GM18519 (cell line): ENCODE results near the gene WHRN.

Source experiments
- ATAC-seq: cut with Tn5 transposase; IDR thresholded peaks from one replicate; pipeline ENCODE4 v1.9.1; 2021; ENCODE audit warnings: mild to moderate bottlenecking, moderate library complexity; ENCODE audit not compliant: unreplicated experiment, low FRiP score

Gene WHRN

DNA sequence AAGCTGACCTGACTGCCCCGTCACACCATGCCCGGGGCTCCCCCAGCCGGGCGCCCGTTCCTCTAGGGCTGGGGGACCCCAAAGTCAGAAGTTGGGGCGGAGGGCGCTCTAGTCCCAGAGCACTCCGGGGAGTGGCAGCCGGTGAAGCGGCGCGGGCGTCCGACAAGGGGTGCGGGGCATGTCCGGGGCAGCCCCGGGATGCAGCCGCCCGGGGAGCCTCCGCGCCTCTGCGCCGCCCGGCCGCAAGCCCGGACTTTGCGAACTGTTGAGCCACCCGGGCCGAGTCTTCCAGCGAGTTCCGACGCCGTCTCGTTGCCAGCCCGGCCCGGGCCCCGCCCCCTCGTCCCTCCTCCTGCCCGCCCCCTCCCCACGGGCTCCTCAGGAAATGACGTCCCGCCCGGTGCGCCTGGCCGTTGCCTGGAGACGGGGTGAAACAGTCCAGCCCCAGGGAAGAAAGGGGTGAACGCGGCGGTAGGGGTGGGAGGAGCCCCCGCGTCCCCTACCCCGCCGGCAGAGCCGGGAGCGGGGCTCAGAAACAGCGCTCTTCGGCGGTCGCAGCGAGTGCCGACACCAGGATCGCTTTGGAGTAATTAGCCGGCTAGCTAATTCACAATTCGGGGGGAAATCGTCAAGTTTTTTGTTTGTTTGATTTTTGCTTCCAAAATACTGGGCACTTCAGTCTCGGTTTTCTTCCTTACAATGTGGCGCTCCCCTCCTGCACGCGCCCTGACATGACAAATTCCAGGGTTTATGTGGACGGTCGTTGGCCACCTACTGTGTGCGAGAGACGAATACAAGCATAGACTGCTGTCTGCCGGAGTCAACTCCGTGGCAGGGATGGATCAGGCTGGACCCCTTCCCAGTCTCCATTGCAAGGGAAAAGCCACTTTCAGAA lies at the start of gene WHRN:
TSS of gene WHRN (minus strand) at position 287 of the 895 bp plus-strand sequence. CDS start 672 bp downstream, outside the sequence.
- no peak for ATAC-seq

DNA sequence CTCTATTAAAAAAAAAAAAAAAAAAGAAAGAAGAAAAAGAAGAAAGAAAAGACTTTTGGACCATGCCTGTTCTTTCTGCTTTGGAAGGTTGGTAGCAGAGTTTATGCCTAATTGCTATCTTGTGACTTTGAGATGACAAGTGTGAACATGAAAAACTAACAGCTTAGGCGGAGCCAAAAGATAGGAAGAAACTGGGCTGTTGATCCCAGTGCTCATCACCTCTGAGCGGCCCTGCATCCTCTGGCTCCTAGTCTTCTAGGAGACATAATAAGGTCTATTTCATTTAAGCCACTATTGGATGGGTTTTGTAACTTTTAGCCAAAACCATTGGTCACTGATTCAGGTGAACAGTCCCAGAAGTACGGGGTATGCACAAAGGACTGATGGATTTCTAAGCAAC lies 47.9 kb upstream of the WHRN start:
- no peak for ATAC-seq

DNA sequence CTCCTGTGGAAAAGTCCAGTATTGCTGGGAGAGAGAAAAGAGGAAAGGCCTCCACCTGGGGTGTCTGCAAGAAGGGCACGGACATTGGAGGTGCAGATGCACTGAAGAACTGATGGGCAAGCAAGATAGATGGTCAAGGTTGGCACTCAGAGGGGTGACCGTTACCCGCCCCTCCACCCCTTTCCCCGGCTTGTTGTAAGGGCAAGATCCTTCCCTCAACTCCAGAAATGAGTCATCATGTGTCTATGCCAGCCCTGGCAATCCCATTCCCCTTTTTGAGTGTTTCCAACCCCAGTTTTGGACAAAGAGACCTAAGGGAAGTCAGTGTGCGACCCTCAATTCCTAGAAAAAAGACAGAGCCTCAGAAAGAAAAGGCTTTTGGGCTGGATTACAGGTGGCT lies 47.4 kb upstream of the WHRN start:
- ATAC-seq = no peak

DNA sequence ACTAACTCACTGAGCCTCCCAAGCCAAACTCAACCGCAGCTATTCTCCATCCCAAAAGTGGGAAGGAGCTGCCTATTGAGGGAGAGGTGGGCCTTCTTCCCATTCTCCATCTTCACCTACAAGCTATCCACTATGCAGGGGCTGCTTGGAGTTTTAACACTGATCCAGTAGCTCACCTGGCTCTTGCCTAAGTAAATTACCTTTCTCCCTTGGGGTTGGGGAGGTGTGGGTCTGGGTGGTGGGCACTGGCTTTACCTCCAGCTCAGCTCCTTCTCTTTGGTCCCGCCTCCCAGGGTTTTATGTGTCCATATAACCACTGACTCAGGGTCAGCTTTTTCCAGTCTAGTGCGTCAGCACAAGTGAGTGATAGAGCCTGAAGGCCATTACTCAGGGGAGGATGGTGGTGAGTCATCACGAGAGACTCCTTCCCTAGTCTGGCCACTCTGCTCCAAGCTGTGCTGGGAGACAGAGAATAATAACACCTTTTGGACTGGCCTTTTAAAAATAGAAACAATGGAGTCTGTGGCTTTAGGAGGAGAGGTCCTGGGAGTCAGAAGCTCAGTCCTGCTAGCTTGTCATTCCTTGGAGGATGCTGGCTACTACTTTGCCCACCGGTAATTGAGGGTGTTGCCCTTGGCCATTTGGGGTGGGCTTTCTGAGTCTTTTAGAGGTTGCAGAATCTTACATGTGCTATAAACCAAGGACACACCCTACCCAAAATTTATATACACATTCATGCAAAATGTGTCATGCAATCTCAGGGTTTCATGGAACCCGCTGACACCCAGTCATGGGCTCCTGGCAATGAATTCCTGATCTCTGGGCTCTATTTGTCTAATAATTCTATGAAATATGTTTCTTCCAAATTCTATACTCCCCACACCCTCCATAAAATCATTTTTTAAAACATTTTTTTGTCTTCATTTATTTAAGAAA lies 46.7 kb upstream of the WHRN start:
- no peak for ATAC-seq

DNA sequence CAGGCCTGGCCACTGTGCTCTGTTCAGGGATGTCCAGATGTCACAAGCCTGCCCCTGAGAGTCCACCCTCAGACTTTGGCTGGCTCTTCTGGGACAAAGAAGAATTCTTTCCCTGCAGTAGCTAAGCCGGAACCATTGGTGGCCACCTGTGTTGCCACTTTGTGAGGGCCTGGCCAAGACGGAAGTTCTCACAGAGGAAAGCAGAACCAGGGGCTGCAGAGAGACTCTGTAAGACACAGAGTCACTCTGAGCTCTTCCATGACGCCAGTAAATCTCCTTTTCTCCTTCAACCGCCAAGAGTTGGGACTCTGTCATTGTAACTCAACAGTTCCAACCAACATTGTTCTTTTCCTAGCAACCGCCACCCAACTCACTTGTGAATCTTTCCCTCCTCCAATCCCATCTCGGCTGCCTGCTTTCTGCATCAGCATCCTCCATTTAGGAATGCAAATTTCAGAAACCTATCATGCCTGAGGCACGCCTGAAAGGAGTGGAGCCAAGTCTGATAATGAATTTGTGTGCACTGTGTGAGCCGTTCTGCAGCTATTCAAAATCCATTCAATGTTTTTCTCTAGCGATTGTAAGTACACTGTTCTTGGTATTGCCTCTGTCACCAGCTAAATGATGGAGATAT lies 44.5 kb upstream of the WHRN start:
- ATAC-seq = no peak

DNA sequence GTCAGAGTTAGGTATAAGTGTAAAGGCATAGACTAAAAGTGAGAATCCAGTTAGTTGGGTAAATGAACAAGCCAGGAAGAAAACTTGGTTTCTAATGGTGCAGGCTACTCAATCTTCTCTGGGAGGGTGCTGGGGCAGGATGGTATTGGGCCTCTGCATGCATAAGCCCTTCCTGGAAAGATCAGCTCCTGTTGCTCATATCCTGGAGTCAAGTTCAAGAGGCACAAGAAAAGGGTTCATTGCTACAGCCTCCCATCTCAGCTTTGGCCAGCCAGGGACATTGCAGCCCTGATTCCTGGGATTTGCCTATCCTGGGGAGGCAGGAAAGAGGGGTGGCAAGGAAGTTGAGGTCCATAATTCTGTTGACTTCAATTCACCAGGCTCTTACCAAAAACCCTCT lies 41.6 kb upstream of the WHRN start:
- no peak for ATAC-seq

DNA sequence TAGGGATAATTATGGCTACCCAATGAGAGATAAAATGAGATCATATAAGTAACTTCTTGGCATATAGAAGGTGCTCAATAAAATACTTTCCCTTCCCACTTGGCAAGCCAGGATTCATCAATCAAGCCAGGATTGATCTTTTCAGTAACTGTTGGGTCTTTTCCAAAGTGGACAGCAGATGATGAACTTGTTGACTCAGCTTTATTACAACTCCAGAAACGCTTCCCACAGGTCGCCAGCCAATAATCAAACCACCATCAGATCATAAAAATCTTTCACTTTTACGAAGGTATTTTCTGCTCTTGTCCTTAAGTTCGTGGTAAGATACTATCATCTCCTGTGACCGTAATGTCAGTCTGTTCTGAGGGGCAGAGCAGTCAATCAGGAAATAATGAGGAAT lies 39.8 kb upstream of the WHRN start:
- no peak for ATAC-seq

DNA sequence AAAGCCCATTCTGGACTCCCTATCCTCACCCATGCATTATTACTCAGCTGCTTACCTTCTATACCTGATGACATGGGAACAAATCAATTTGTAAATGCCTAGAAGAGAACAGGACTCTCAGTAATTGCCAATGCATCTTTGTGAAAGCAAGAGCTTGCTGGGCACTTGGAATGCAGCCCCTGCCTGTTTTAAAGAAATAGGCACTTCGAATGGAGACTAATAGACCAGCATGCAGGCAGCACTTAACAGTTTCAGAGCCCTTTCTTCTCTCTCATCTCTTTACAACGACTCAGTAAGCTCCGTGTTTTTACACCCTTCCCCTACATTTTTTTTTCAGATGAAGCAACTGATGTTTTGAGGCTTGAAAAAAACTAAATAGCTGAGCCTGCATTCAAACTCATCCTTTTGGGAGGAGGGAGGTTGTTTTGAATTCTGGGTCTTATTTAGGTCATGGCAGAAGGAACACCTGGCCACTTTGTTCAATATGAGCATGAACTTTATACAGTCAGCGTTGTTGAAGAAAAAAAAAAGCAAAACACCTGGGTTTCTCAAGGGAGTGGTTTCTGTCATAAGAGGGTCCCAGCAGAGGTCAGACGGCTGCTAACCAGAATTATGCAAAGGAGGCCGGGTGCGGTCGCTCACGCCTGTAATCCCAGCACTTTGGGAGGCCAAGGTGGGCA lies 34.6 kb upstream of the WHRN start:
- ATAC-seq = no peak

DNA sequence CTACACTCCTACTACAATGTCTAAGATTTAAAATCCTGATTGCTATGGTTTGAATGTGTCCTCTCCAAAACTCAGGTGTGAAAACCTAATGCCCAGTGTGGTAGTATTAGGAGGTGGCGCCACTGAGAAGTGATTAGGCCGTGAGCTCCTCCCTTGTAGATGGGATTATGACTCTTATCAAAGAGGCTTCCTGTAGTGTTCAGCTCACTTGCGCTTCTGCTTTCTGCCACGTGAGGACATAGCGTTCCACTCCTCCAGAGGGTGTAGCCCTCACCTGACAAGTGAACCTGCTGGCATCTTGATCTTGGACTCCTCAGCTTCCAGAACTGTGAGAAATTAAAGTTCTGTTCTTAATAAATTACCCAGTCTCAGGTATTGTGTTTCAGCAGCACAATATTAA lies 33.0 kb upstream of the WHRN start:
- no peak for ATAC-seq

DNA sequence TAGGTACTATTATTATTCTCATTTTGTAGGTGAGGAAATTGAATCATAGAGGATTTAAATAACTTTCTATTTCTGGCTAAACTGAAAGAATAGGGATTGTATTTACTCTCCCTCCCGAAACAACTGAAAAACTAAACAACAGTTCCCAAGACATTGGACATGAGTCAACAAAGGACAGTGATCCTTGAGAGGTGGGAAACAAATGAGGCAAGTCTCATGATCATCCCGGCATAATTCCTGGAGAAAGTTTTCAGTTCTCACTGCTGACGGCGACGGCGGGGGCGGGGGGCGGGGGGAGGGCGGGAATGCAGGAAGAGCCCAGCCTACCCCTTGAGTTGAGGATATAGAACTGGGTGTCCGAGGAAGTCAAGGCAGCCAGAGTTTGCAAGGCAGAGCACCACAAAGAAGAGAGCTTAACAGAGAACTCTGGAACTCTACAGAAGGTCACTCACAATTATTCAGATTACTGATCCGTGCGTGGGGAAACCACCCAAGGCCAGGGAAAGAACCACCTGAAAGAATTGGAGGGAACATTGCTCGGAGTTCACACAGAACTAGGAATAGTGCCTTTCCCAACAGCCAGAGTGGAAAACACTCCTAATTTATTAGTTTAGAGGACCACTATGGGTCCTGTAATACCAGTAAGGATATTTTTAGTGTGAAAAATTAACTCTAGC lies 27.4 kb upstream of the WHRN start:
- ATAC-seq = no peak

DNA sequence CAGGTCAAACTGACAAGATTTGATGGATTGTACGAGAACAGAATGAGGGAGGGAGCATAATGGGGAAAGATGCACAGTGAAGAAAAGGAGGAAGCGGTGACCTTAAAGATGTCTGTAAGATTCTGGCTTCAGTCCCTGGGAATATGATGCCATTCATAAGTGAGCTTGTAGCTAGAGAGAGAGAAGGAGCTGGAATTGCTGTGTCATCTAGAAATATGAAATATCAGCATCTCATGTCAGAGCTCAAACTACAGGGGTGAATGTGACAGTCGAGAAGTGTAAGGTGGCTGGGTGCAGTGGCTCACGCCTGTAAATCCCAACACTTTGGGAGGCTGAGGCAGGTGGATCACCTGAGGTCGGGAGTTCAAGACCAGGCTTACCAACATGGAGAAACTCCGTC lies 24.0 kb upstream of the WHRN start:
- no peak for ATAC-seq

DNA sequence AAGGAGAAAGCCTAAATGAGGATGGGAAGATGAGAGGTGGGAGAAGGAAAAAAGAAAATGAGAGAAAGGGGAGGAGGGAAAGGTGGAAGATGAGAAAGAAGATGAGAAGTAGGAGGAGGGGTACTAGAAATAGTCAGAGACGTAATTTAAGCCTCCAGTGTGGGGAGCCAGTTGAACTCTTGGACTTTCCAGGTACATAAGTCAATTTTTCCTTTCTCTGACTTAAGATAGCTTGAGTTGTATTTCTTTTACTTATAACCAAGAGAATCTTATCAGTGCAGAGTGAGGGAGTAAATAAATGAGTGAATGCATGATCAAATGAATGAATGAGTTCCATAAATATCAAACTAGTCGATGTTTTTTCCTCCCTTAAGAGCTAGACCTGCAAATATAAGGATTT lies 21.5 kb upstream of the WHRN start:
- no peak for ATAC-seq

DNA sequence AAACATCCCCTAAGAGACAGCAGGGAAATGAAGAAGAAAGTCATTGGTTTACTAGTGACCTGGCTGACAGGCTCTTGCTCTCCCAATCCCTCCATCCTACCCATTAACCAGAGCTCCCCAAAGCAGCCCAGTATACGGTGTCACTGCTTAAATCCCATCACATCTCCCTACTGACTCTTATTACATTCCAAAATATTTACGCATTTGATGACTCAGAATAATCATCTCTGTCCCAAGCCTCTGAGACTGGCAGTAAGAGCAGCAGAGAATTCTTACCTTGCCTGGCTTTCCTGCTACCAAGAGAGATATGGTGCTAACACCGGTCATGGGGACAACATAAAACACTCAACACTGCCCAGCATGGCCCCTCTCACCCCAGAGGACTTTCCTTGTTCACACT lies 20.2 kb upstream of the WHRN start:
- no peak for ATAC-seq

DNA sequence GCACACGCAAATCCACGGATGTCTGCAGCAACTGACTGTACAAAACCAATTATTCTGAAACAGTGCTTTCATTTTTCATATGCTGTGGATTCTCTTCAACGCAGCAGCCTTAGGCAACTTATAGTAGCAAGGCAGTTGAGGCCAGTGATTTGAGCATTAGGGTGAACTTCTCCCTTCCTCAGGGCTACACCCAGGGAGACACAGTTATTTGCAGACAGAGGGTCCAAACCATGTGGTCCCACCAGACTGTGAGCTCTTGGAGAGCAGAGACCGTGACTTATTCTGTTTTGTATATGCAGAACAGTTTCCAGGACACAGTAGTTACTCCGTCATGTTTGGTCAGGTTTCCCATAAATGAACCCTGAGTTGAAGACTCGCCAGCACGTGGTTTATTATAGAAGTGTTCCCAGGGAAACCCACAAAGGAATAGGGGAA lies 19.0 kb upstream of the WHRN start:
- ATAC-seq = no peak

DNA sequence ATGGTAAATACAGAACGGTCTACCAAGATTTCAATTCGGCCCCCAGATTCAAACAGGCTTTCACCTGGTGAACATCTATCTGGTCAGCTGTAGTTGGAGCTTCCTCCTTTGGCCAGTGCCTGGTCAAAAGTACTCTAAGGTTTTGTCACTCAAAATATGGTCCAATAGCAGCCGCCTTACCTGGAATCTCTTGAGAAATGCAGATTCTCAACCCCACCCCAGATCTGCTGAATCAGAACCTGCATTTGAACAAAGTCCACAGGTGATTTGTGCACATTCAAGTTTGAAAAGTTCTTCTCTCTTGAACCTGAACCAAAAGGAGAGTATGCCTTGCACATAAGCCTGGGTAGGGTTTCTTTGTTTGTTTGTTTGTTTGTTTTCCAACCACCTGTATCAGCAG lies 17.6 kb upstream of the WHRN start:
- no peak for ATAC-seq

DNA sequence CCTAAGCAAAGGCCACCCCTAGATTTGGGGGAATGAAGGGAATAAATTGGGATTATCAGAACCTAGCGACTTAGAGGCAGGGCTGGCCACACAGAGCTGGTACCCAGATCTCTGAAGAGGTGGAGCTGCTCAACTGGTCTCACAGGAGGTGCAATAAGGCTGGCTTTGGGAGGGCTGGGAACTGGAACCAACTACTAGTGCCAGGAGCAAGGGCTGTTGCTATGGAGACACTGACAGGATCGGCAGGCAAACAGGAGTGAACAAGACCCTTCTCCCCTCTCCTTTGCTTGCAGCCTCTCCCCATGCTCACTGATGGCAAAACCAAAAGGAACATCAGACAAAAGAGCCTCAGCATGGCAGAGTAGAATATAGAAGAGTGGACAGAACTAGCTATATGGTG lies 17.0 kb upstream of the WHRN start:
- ATAC-seq = no peak

DNA sequence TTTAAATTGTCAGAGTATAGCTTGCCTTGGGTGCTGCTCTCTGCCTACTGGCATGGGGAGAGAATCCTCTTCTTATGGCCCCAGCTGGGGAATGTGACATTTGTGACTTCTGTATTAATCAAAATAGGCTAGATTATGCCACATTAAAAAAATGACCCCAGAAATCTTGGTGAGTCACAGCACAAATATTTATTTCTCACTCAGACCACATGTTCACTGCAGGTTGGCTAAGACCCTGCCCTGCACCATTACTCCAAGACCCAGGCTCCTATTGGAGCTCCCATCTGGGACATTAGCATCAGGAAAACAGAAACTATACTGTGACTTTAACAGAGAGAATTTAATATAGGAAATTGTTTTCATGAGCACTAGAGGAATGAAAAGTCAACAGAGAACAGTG lies 16.6 kb upstream of the WHRN start:
- ATAC-seq = no peak

DNA sequence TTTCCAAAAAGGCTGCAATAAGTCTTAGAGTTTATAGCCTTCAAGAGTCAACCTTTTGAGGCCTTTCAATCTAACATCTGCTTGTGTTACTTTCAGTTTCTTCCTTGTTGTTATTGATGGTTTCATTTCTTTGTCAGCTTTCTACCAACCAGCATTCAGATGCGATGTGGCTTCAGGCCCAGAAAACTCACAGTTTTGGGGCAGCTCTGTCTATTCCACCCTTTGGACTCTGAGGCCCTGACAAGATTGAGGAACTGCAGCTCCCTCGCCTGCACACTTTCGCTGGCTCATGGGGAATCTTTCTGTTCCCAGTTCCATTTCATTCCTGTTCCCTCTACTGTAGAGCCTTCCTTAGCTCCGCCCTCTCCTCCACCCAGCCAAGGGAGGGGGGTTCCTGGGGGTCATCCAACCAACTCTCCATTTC lies 13.3 kb upstream of the WHRN start:
- peak; percentile 74 for ATAC-seq

DNA sequence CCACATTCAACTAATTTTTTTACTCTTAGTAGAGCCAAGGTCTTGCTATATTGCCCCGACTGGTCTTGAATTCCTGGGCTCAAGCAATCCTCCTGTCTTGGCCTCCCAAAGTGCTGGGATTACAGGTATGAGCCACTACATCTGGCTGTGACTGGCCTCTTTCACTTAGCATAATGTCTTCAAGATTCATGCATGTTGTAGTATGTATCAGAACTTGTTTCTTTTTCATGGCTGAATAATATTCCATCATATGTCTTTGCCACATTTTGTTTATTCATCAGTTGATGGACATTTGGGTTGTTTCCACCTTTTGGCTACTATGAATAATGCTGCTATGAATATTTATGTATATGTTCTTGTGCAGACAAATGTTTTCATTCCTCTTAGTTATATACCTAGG lies 12.8 kb upstream of the WHRN start:
- ATAC-seq = no peak

DNA sequence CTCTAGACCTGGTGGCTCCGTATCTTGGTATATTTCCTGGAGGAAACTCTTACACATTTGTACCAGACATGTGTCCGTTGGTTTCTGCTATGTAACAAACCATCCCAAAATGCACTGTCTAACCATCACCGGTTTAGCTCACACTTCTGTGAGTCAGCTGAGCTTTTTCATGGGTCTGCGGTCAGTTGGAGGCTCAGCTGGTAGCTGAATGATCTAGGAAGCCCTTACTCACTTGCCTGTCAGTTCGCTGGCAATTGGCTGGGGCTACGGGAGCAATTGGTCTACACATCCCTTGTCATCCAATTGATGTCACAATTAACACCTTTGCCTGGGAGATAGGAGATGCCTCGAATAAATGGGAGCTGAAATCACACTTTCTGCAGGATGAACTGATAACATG lies 11.6 kb upstream of the WHRN start:
- no peak for ATAC-seq
